Cerebellar nuclear complex (tissue), 1 donor: ENCODE results near the gene MYO1E.

Source experiments
- DNase-seq, 2 experiments: peaks; one replicate each; lab custom pipeline; 2025; lab: John Stamatoyannopoulos, UW

MYO1E gene

DNA sequence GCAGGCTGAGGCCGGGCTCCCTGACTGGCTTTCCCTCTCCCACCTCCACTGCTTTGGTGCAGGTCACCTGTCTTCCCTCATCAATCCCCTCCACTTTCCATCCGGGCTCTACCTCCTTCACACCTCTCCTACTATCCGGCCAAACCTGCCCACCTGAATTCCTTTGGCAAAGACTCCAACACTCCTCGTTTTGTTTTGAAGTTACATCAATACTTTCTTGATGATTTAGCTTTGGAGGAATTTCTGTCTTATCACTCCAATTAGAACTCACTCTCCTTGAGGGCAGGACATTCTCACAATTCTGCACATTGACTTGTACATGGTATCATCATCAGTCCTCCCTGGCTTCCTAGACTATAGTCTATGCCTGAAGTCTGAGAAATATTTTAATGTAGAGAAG lies 145.7 kb downstream of the MYO1E start:
- DNase-seq = no peak

DNA sequence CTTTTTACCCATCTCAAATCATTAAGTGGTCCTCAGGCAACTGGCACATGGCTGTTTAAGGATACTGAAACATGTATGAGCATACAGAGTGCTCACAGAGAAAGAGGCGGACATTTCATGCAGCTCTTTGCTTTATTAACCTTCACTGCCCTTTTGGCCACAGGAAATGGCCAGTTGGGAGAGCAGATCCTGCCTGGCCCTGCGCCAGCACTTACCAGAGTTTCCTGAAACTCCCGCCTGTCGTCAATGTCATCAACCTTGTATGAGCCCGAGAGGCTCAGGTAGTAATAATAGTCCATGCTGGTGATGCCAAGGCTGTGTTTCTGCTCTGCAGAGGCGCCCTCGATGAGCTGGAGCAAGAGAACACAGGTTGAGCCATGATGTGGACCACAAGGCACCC lies 148.2 kb downstream of the MYO1E start:
- no peak for DNase-seq

- DNase-seq = no peak
These were observed 148.9 kb downstream of the MYO1E start for GRCh38 chr15:59223736-59224135.

DNA sequence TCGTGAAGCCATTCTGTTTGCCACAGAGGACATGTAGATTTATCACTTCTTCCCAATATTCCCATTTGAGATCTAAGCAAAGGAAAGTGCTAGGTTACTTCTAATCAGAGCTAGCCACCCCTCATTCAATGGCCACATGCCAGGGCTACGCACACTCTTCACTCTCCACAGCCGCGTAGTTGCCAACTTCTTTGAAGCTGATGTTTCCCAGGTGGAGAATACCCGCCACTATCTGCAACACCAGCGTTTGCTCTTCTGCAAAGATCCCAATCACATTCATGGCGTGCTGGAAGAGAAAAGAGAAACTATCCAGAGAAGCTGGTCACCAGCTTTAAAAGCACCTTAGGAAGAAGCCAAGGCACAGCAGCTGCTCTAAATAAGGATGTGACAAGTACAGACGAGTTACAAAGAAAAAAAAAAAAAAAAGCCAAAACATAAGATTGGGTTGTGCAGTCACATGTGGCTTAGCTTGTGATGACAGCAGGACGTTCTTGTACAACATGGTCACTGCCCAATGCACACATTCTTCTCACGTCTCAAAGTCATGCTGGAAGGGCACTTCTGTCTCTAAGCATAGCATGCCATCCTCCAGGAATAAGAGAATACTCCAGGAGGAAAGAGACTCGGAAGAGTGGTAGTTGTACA lies 149.6 kb downstream of the MYO1E start:
- no peak for DNase-seq

DNA sequence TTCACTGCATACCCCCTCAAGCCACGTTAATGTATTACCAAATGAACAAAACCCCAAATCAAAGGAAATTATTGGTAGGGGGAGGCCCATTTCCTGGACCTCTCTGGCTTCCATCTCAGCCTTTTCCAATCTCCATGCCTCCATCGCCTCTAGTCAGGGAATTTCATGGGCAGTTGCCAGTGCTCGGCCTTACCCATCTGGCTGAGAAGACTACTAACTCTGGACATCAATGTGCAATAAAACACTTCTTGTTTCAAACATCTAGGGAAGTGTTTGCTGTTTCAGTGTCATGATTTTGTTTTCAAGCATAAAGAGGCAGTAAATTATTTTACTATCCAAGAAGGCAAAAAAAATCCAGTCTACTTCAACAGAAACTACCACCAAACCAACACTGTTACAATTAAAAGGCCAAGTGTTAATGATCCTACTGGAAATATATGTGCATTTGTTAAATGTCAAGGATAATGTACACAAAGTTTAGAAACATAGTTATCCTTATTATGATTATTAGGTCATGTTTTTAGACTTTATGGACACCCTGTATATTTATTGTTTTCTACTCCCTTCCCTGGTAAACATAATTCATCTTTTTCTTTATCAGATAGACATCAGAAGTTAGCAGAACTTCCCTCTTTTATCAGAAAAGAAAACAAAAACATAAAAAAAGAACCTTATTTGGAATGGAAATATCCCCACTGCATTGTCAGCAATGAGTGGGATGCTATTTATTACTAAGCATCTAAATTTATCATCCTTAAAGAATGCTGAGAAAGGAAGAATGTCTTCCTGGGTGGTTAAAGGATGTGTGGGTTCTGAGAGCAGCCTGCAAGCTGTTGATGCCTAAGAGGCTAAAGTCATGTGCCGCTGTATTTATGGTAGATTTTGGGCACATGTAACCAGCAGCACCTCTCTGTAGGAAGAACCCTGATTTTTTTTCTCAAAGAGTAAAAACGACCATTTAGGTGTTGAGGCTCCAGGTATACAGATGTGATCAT lies 150.9 kb downstream of the MYO1E start:
- DNase-seq = no peak

DNA sequence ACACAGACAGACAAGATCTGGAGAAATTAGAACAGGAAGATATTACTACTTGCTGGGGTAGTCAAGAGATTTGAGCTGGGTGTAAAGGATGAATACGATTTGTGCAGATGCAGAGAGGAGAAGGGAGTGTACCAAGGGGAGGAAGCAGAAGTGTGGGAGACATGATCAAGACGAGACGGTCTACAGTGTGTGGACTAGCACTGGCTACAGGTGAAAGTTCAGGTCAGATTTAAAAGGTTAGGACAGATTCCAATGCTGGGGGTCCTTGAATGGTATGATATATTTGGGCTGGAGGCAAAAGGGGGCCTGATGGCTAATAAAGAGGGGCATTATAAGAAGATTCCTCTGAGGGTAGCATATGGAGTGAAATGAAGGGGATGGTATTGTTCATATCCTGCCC lies 154.0 kb downstream of the MYO1E start:
- DNase-seq = no peak

- no peak for DNase-seq
These were observed 154.7 kb downstream of the MYO1E start for GRCh38 chr15:59217876-59218498.

DNA sequence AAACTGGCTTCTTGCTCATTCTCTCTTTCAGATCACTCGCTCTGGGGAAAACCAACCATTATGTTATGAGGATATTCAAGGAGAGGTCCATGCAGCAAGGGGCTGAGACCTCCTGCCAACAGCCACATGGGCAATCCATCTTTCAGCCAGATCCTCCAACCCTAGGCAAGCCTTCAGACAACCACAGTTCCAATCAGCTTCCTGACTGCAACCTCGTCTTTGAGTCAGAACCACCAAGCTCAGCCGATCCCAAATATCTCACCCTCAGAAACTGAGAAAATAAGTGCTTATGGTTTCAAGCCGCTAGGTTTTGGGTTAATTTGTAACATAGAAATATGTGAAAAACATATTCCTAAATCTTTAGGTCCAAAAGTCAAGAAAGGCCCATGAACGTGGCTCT lies 155.8 kb downstream of the MYO1E start:
- no peak for DNase-seq

- DNase-seq = no peak
These were observed 162.5 kb downstream of the MYO1E start for GRCh38 chr15:59210186-59210585.

GRCh38 chr15:59208613-59209249 lies 163.9 kb downstream of the MYO1E start:
- DNase-seq = no peak

- DNase-seq = no peak
These were observed 166.0 kb downstream of the MYO1E start, which contains the start of gene LDHAL6B for GRCh38 chr15:59206623-59207183. Gene LDHAL6B, plus strand, starts transcription at chr15:59206843. Its CDS starts 98 bp downstream, at chr15:59206941.

GRCh38 chr15:59205839-59206622 lies 166.6 kb downstream of the MYO1E start:
- no peak for DNase-seq

GRCh38 chr15:59203657-59204056 lies 169.0 kb downstream of the MYO1E start:
- no peak for DNase-seq

GRCh38 chr15:59203008-59203407 lies 169.7 kb downstream of the MYO1E start:
- DNase-seq = no peak

GRCh38 chr15:59200560-59200959 lies 172.1 kb downstream of the MYO1E start:
- DNase-seq = no peak

- DNase-seq = no peak
These were observed 172.8 kb downstream of the MYO1E start for GRCh38 chr15:59199626-59200465.

DNA sequence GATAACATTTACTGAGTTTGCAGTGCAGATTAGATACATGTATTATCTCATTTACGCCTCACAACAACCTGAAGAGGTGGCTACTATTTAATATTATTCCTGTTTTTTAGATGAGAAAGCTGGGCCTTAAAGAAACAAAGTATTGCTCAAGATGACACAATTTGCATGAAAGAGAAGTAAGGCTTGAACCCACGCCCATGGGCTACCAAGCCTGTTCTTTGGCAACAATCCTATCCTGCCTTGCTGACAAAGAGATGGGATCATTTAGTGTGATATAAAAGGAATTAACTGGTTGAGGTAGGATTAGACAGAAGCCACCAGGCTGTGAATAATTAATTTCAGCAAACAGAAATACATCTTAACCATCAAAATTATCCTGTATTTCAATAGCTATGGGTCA lies 175.2 kb downstream of the MYO1E start:
- no peak for DNase-seq

GRCh38 chr15:59196416-59196815 lies 176.3 kb downstream of the MYO1E start:
- DNase-seq = no peak

DNA sequence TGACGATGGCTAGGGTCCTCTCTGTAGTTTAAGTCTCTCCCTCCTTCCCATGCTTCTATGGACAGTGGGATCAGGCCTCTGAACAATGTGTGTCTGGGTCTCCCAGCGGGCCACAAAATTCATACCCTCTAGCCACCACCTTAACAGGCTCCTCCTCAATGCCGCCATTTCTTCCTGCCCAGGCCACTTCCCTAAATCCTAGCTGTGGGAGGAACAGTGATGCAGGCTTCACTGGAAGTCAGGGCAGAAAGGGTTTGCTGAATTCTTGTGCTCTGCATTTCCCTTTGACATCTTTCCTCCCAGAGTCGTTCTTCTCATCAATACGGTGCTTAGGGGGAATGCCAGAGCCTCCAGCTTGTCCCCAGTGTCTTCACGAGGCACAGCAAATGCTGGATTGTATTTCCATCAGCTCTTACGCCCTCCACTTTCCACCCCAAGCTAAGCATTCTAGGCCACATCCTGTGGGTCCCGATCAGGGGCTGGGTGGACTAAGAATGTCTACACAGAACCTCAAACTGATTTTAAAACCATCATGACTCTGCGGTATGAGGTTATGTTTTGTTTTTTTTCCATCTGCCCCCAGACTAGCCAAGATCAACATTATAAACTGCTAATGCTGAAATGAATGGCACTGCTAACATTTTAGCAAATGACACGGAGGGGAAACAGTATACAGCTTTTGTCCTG lies 177.9 kb downstream of the MYO1E start:
- no peak for DNase-seq

DNA sequence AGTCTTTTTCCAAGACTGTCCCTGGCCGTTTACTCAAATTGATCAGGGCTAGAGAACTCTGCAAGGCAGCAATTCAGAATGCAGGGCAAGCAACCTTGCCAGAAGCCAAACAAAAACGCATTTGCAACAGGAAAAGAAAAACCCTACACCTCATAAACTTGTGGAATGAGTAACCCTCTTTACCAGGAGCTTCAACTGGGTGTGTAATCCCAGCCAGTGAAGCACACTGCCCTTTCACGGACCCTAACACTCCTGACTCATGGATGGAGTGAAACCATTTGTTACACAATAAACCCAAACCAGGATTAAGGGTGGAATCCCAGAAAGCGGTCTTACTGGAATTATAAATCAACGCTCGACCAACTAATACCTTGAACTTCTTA lies 180.8 kb downstream of the MYO1E start:
- DNase-seq = no peak
